Uterus (tissue), 2 donors: ENCODE results near the gene TMEM181.
"Not testable (repeated sequence)": the region's sequence is repeated elsewhere in the genome, so short reads cannot be mapped to it uniquely, and the experiment has no call there.

ENCODE experiments used
- CTCF ChIP-seq, 4 experiments: fragments of 200-600 bp in 2 of 4; fragments of 450-650 bp in 2 of 4; sonication (generic) in 2 of 4; IDR thresholded peaks; one replicate each; pipeline ENCODE4 v1.5.1; 2016 to 2019; ENCODE audit warnings: antibody characterized with exemption in 4 of 4, mild to moderate bottlenecking in 2 of 4, moderate library complexity in 1 of 4
- POLR2A ChIP-seq, 2 donors: fragments of 450-650 bp; IDR thresholded peaks; one replicate each; pipeline ENCODE4 v1.6.1; 2016; ENCODE audit warnings: antibody characterized with exemption in 2 of 2, mild to moderate bottlenecking in 1 of 2, moderate library complexity in 1 of 2

GRCh38 chr6:158618289-158618688 lies 58.4 kb downstream of the TMEM181 start:
- not testable (repeated sequence) for TF ChIP-seq CTCF, POLR2A (IDR thresholded peaks at IDR 0.05)
